GM19351 (cell line): ENCODE measurements around the gene C19orf47.

Source experiments
- ATAC-seq: cut with Tn5 transposase; IDR thresholded peaks from one replicate; pipeline ENCODE4 v1.9.1; 2021; ENCODE audit warnings: mild to moderate bottlenecking, moderate library complexity; ENCODE audit not compliant: unreplicated experiment

C19orf47 gene

DNA sequence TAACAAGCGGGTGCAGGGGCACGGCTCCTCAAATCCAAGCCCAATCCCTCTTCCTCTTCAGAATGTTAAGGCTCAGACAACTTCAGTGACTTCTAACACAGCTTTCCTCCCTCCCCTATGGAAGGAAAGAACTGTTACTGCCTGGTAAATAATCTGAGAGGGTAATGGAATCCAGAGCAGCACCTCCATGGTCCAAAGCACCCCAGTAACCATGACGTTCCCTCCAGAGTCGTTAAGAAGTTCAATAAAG is 64.0 kb downstream of the C19orf47 start:
- ATAC-seq: no peak

GRCh38 chr19:40283414-40284250 is 64.6 kb downstream of the C19orf47 start:
- ATAC-seq: no peak

DNA sequence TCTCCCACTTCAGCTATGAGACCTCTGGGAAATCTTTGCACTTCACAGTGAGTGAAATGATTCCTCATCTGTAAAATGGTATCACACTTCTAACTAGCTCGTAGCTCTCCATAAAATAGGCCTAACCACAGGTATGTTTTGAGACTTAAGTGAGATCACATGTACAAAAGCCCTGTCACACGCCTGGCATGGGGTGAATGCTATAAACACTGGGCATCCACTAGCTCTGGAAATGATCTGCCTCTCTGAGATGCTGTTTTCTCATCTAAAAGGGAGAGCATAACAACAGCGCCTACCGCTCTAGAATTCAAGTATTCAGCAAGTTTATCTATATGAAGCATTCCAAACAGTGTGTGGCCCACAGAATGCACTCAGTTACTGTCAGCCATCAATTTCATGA is 65.3 kb downstream of the C19orf47 start:
- ATAC-seq: no peak

DNA sequence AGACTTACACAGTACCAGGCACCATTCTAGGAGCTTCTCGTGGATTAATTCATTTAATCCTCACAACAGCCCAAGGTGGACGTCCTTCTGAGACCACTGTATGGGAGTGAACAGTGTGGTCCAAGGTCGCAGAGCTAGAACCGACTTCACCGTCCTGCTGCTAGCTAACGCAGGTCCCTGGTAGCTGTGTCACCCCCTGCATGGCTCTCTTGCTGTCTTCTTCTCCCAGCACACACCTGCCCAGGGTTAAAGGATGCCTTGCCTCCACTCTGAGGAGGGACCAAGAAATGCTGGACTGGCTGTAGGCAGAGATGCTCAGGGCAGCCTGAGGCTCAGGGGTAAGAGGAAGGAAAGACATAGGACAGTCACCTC is 66.0 kb downstream of the C19orf47 start:
- ATAC-seq: no peak

DNA sequence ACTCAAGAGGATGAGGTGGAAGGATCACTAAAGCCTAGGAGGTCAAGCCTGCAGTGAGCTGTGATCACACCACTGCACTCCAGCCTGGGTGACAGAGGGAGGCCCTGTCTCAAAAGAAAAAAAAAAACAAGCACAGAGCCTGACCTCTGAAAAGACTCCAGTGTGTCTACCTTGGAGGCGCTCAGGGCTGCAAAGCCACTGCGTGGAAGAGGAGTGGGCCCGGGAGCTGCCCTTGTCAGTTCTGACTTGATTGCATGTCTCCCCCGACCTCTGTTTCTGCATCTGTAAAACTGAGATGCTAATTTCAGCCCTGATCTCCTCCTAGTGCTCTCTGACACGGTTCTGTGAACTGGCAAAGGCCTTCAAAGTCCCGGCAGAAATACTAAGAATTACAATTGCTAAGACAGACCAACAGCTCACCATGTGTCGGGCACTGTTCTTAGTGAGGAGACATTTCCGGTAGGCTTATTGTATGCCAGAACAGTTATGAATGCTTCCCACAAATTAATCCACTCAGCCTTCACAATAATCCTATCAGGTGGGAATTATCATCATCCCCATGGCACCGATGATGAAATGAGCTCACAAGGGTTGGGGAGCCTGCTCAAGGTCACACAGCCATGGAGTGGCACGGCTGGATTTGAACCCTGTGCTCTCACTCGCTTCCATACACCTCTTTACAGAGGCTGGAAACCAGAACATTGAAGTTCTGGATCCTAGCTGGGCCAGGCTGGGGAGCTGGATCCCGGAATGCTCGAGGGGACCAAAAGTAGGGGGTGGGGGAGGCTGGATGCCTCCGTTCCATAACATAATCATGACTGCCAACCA is 66.6 kb downstream of the C19orf47 start:
- ATAC-seq: no peak

DNA sequence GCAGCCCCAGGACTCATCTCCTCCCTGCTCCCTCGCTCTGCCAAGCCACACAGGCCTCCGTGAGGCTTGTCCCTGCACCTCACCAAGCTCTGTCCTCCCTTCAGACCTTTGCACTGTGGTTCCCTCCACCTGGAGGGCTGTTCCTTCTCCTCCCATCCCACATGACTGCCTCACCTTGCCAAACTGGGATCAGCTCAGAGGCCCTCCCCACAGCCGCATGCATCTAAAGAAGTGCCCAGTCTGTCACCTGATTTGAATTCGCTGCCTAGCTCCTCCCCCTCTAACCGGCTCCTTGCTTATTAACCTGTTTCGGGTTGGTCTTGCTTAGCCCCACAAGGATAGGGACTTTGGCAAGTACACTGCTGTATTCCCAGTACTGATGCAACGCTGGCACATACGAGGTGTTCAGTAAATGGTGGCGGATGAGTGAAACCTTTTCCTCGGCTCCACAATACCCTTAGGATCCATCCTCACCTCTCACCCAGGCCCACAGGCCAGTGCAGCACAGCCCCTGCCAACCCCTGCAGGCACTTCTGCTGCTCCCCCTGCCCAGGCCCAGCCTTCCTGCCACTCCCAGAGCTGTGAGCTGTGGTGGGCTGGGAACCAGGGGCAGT is 67.5 kb downstream of the C19orf47 start:
- ATAC-seq: no peak

DNA sequence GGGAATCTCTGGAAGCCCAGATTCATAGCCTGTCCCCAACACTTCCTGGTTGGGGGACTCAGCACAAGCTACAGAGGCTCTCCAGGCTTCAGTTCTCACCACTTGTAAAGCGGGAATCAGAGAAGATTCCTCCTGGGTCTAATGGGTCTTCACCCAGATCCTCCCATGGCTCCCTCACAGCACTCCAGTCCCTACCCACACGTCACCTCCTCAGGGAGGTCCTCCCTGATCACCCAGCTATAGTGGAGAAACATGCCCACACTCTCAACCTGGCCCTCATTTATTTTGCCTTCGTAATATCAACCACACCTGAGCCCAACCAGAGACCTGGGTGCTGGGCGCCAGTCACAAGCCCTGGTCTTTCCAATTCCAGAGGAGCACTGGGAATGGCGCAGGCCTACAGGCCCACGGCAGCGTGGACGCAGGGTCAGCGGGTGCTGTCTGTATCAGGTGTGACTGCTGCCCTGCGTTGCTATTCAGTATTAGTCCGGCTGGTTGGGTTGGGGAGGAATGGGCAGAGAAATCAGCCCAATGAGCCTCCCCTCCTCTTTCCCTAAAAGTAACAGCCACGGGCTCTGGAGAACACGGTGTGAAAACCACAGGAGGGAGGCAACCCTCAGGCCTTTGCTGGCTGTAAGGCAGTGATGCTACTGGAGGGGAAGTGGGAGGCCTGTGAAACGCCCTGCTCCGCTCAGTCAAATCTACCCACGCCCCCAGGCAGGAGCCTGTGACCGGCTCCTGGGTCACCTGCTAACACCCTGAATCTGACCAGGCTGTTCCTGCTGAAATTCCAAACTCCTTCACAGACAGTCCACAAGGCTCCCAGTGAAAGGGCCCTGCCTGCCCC is 68.2 kb downstream of the C19orf47 start:
- ATAC-seq: no peak

DNA sequence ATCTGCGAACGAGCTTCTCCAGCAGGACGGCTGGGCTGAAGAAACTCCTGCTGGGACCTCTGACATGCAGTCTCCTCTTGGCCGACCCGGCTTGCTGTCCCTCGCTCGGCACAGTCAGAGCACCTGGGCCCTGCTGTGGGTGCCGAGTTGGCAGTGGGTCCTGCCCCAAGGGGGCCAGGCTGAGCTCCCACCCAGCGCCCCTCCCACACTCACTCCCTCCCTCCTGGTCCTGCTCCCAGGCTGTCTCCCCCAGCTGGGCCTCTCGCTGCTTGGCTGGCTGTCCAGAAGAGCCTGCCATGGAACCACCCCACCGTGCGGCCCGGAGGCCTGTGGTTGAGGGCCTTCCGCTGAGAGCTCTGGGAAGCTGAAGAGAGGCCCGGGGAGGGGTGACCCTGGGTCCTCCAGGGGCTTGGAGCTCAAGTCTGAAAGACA is 69.1 kb downstream of the C19orf47 start:
- no peak for ATAC-seq

DNA sequence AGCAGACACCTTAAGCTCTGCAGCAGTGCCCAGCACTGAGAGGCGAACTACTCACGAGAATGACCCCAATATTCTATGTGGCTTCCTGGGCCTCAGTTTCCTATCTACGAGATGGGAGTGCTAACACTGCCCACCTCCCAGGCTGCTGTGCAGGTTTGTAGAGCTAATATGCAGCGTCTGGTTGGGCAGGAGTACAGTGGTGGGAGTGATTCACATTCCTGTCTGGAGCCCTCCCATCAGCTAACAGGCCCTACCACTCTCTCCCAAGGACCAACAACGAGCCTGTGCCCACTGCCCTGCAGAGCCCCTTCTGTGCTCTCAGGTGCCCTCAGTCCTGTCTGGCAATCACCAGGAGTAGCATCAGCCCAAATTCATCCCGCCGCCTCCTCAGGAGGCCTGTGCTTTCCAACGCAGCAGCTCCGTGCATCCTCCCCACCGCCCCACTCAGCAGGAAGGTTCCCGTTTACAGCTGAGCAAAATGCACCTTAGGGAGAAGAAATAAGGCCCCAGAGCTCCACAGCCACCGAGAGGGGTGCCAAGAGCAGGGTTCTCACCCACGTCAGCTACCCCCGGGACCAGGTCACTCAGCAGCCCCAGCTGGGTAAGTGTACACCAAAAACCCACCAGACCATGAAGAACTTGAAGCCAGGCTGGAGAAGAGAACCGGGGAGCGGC is 69.7 kb downstream of the C19orf47 start:
- no peak for ATAC-seq

DNA sequence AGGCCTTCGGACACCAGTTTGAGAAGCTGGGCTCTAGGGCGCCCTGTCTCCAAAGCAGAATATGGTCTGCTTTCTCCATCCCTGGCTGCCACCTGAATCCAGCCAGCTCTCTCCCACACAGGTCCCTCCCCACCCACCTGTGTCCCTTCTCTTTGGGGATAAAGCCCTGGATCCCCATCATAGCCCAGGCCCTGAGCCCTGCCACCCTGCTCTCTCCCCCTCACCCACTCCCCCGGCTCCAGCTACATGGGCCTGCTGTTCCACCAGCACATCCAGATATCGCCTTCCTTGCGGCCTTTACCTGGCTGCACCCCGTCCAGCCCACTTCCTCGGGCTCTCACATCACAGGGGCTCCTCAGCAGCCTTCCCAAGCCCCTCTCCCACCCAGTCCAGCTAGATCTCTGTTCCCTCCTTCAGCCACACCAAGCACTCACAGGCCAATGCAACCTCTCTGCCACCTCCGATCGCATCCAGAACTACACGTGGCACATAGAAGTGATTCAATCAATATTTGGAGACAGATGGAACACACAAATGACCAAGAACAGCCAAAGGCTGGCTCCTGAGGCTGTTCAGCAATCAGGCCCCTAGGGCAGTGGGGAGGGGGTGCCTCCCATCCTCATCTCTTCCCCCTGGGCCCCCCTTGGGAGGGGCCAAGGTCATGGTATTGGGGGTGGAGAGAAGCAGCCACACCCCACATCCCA is 70.7 kb downstream of the C19orf47 start:
- ATAC-seq: no peak

DNA sequence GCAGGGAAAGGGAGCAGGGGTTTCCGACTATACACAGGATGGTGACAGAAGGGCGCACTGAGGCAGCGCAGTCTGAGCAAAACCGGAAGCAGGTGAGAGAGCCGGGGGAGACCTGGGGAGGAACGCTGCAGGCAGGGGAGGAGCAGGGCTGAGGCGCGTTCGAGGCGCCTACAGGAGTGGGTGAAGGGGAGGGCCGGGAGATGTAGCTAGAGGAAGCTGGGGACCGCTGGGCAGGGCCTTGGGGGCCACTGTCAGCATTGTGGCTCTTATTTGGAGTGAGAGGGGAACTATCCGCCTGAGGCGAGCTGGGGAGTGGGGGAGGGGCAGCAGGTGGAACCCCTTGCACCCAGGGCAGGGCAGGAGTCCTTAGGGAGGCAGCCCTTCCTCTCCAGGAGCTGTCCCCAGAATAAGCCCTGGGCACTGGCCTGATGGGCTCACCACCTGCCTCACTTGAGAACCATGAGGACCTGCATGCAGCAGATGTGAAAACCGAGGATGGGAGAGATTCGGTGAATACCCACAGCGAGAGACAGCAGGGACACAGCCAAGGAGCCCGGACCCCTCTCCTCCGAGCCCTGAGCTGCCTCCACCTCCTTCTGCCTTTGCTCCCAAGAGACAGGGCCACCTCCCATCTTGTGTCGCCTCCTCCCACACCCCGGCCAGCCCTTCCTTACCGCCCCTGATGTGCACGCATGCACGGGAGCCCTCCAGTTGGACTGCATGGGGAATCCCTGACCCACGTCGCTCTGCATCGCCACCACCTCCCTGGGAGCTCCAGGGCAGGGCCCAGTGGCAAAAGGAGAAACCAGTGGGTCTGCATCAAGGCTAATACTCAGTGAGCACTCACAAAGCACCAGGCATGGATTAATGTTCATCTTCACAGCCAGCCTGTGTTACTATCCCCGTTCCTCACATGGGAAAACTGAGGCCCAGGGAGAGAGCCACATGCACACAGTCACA is 73.3 kb downstream of the C19orf47 start:
- ATAC-seq: no peak

GRCh38 chr19:40273469-40274360 is 74.5 kb downstream of the C19orf47 start:
- ATAC-seq: no peak

- ATAC-seq: no peak
Observed at GRCh38 chr19:40272261-40272660, 75.9 kb downstream of the C19orf47 start.

- no peak for ATAC-seq
Observed at GRCh38 chr19:40271706-40272105, 76.5 kb downstream of the C19orf47 start.

DNA sequence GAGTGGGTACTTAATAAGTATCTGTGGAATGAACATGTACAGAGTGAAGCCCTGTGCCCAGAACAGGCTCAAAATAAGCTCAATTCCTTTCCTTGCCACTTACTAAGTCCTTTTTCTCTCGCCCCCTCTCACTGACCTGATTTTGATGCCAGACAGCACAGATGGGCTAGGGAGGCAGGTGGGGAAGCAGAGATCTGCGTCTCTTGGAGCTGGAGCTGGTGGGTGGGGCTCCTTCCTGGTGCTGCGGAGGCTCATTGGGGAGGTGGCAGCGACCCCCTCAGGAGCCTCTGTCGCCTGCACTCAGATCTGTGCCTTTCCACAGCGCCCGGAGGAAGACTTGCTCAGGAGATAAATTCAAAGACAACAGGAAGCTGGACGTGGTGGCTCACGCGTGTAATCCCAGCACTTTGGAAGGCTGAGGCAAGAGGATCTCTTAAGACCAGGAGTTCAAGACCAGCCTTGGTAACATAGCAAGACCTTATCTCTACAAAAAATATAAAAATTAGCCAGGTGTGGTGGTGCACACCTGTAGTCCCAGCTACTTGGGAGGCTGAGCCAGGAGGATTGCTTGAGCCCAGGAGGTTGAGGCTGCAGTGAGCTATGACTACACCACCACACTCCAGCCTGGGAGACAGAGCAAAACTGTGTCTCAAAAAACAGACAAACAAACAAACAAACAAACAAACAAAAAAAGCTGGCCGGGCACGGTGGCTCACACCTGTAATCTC is 77.7 kb downstream of the C19orf47 start:
- no peak for ATAC-seq
